ENCODE data around the gene TTC28. TPM values are rescaled to one million over a fixed set of nuclear protein-coding genes. Genes with fewer than 3 reads are reported as not detected.

TTC28 gene
- total and polyA plus RNA-seq, 10 of the 15 experiments (the other 5 are each of a cell fraction or from before 2014, with no cell fraction given) = 0.15 to 8.4 (median 1.4) TPM

DNA sequence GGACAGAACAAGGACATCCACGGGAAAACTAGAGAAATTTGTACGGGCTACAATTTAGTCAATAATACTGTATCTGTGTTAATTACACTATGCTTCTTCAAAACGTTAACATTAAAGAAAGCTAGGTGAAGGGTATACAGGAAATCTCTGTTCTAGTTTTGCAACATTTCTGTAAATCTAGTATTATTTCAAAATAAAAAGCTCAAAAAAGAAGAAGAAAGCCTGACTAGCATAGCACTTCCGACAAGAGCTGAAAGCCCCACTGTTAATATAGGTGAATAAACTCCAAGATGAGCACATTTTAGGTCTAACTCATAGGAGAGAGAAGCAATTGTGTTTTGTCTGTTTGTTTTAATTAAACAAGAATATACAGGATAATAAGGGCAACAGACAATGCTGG, 299.7 kb downstream of the TTC28 start (continued):
- TF ChIP-seq ZNF687 (IDR thresholded peaks at IDR 0.05) = no peak
- TF ChIP-seq ZSCAN29 (IDR thresholded peaks at IDR 0.05) = no peak
- TF ChIP-seq TBL1XR1 (IDR thresholded peaks at IDR 0.05; ENCODE audit: low read depth, low read length) = no peak
- TF ChIP-seq STAT3 (IDR thresholded peaks at IDR 0.05; ENCODE audit: low read depth, low read length) = no peak

DNA sequence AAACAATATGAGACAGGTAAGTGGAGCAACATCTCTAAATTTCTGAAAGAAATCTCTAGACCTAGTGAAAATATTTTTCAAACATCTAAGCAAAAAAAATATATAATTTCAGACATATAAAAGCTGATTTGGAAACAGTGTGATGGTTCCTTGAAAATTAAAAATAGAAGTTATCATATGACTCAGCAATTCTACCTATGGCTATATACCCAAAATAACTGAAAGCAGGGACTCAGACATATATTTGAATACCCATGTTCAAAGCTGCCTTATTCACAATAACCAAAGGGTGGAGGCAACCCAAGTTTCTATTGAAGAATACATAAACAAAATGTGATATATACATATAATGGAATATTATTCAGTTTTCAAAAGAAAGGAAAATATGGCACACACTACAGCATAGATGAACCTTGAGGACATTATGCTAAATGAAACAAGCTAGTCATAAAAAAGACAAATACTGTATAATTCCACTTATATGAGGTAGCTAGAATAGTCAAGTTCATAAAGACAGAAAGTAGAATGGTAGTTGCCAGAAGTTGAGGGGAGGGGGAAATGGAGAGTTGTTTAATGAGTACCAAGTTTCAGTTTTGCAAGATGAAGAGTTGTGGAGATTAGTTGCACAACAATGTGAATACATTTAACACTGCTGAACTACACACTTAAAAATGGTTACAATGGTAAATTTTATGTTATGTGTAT, 300.4 kb downstream of the TTC28 start:
- FAIRE-seq (no peak), DNase-seq (ENCODE audit: low read depth, low spot score) (no peak), ATAC-seq (no peak)
- Histone ChIP-seq H3K27me3 (replicated peaks in 1 of 2; ENCODE audit: control insufficient read depth in 2 of 2, insufficient read depth in 2 of 2, low read length in 1 of 2) (no peaks in the 10 kb centered on the region), H3K4me2 (ENCODE audit: control insufficient read depth, insufficient read depth) (no peak overlapping the region), H3K79me2 (ENCODE audit: control insufficient read depth, insufficient read depth, low read length) (no peaks in the 10 kb centered on the region), H3K4me1 (ENCODE audit: control insufficient read depth, insufficient read depth, low read length) (no peaks in the 10 kb centered on the region), H3K9me3 (replicated peaks; ENCODE audit: control insufficient read depth, insufficient read depth, low read length) (no peaks in the 10 kb centered on the region), H2AFZ (ENCODE audit: control insufficient read depth, low read depth, low read length) (no peak overlapping the region), H3K27ac (ENCODE audit: control insufficient read depth, insufficient read depth) (no peak overlapping the region), H3K36me3 (ENCODE audit: control insufficient read depth in 2 of 2, insufficient read depth in 2 of 2, low read length in 1 of 2) (no peaks in the 10 kb centered on the region), H4K20me1 (ENCODE audit: control insufficient read depth, insufficient read depth) (no peaks in the 10 kb centered on the region), H3K4me3 (no peak overlapping the region), H3K9ac (ENCODE audit: control insufficient read depth, insufficient read depth, low read length) (no peak overlapping the region)
- RAD21 ChIA-PET (ENCODE audit: unreplicated experiment) = no interaction called here
- POLR2A ChIA-PET = no interaction called here
- SMC1A ChIA-PET (ENCODE audit: uncharacterized antibody, unreplicated experiment) = no interaction called here
- in situ Hi-C loops (cut with MboI) (no loop called here), intact Hi-C loops (cut with micrococcal nuclease; ENCODE audit: unreplicated experiment) (no loop called here)
- CTCF ChIA-PET = no interaction called here
- BruUV-seq (replicated peaks) = no TSS peak
- TF ChIP-seq SRF (IDR thresholded peaks at IDR 0.05; ENCODE audit: low read depth in 2 of 2, low read length in 2 of 2) (no peak), ZNF207 (IDR thresholded peaks at IDR 0.05; ENCODE audit: borderline replicate concordance) (no peak), ZBTB40 (IDR thresholded peaks at IDR 0.05; ENCODE audit: borderline replicate concordance) (no peak), MYB (IDR thresholded peaks at IDR 0.05; ENCODE audit: borderline replicate concordance, low read depth, low read length) (no peak), MTA3 (IDR thresholded peaks at IDR 0.05; ENCODE audit: borderline replicate concordance, low read length) (no peak), GABPA (IDR thresholded peaks at IDR 0.05; ENCODE audit: low read depth) (no peak), BACH1 (IDR thresholded peaks at IDR 0.05; ENCODE audit: borderline replicate concordance) (no peak), YBX1 (IDR thresholded peaks at IDR 0.05) (no peak), STAT3 (IDR thresholded peaks at IDR 0.05; ENCODE audit: low read depth, low read length) (no peak), HSF1 (IDR thresholded peaks at IDR 0.05; ENCODE audit: low read depth, low read length) (no peak), MYC (IDR thresholded peaks at IDR 0.05; ENCODE audit: insufficient read depth, insufficient read length, insufficient replicate concordance, low read length, severe bottlenecking) (no peak)

Data from GM12878 (cell line).